Activated CD4-positive, CD25-positive, alpha-beta regulatory T cell treated with anti-CD3 and anti-CD28 coated beads, Interleukin-2, amount 50 U/mL, for 24 hours (primary cell): Measurements from ENCODE around the gene PROC.

Experiments
- ATAC-seq, 2 donors: fragments of 150-1000 bp; cut with Tn5 transposase; one replicate each; pipeline ENCODE4 v1.10.0; 2021; ENCODE audit warnings: mild to moderate bottlenecking in 1 of 2, moderate library complexity in 1 of 2

PROC gene

GRCh38 chr2:127463155-127463991 is 45.1 kb downstream of the PROC start:
- ATAC-seq: no peak

- ATAC-seq: peak; percentile 32 to 43
Measured at GRCh38 chr2:127464470-127465257, 46.4 kb downstream of the PROC start.

GRCh38 chr2:127465258-127465657 is 47.0 kb downstream of the PROC start:
- ATAC-seq: peak in 1 of 2 donors; percentile 20

- ATAC-seq: no peak
Measured at GRCh38 chr2:127469051-127469450, 50.8 kb downstream of the PROC start.

- no peak for ATAC-seq
Measured at GRCh38 chr2:127469974-127470373, 51.7 kb downstream of the PROC start.

- ATAC-seq: no peak
Measured at GRCh38 chr2:127471286-127471988, 53.2 kb downstream of the PROC start.

- ATAC-seq: no peak
Measured at GRCh38 chr2:127472268-127472667, 54.0 kb downstream of the PROC start.

GRCh38 chr2:127475788-127476187 is 57.6 kb downstream of the PROC start:
- no peak for ATAC-seq
